ENCODE data around the gene MADD.

- TF ChIP-seq POLR2A (IDR thresholded peaks at IDR 0.05; ENCODE audit: low read depth, low read length) (no peak), POLR2AphosphoS5 (IDR thresholded peaks at IDR 0.05; ENCODE audit: low read depth, low read length) (no peak)
Measured at GRCh38 chr11:47314992-47315391, 45.1 kb downstream of the MADD start.
